ENCODE measurements around the gene FBXW7.

The FBXW7 gene

GRCh38 chr4:152281822-152282221 lies 254.1 kb downstream of the FBXW7 start:
- no peak for TF ChIP-seq EP300 (IDR thresholded peaks at IDR 0.05; ENCODE audit: borderline replicate concordance)
- TF ChIP-seq FOXM1 (IDR thresholded peaks at IDR 0.05; ENCODE audit: borderline replicate concordance, low read depth), result no peak
- no peak for TF ChIP-seq MAX (IDR thresholded peaks at IDR 0.05)
- TF ChIP-seq ZBTB7A (IDR thresholded peaks at IDR 0.05; ENCODE audit: low read depth), result no peak
- TF ChIP-seq TCF12 (IDR thresholded peaks at IDR 0.05; ENCODE audit: low read depth), result no peak
- no peak for TF ChIP-seq RAD21 (IDR thresholded peaks at IDR 0.05; ENCODE audit: low read depth)
- TF ChIP-seq REST (IDR thresholded peaks at IDR 0.05; ENCODE audit: low read depth), result no peak
- no peak for TF ChIP-seq TEAD4 (IDR thresholded peaks at IDR 0.05)
- TF ChIP-seq TAF1 (IDR thresholded peaks at IDR 0.05; ENCODE audit: low read depth), result no peak
- no peak for TF ChIP-seq USF1 (IDR thresholded peaks at IDR 0.05)
- no peak for TF ChIP-seq EGR1 (IDR thresholded peaks at IDR 0.05)
- no peak for TF ChIP-seq CREB1 (IDR thresholded peaks at IDR 0.05; ENCODE audit: low read depth)
- no peak for TF ChIP-seq YY1 (IDR thresholded peaks at IDR 0.05; ENCODE audit: low read depth)
- TF ChIP-seq NFIC (IDR thresholded peaks at IDR 0.05), result no peak

GRCh38 chr4:152281211-152281610 lies 254.7 kb downstream of the FBXW7 start:
- TF ChIP-seq ZBTB7A (IDR thresholded peaks at IDR 0.05; ENCODE audit: low read depth) (no peak), USF1 (IDR thresholded peaks at IDR 0.05) (no peak), FOXM1 (IDR thresholded peaks at IDR 0.05; ENCODE audit: borderline replicate concordance, low read depth) (no peak), MAX (IDR thresholded peaks at IDR 0.05) (no peak), TEAD4 (IDR thresholded peaks at IDR 0.05) (no peak), REST (IDR thresholded peaks at IDR 0.05; ENCODE audit: low read depth) (no peak), TAF1 (IDR thresholded peaks at IDR 0.05; ENCODE audit: low read depth) (no peak), CREB1 (IDR thresholded peaks at IDR 0.05; ENCODE audit: low read depth) (no peak), EGR1 (IDR thresholded peaks at IDR 0.05) (no peak), EP300 (IDR thresholded peaks at IDR 0.05; ENCODE audit: borderline replicate concordance) (no peak), RAD21 (IDR thresholded peaks at IDR 0.05; ENCODE audit: low read depth) (no peak), NFIC (IDR thresholded peaks at IDR 0.05) (no peak), YY1 (IDR thresholded peaks at IDR 0.05; ENCODE audit: low read depth) (no peak), TCF12 (IDR thresholded peaks at IDR 0.05; ENCODE audit: low read depth) (no peak), CEBPB (IDR thresholded peaks at IDR 0.05) (no peak)

- TF ChIP-seq CEBPB (IDR thresholded peaks at IDR 0.05) (no peak), USF1 (IDR thresholded peaks at IDR 0.05) (no peak), TAF1 (IDR thresholded peaks at IDR 0.05; ENCODE audit: low read depth) (no peak), RAD21 (IDR thresholded peaks at IDR 0.05; ENCODE audit: low read depth) (no peak), EGR1 (IDR thresholded peaks at IDR 0.05) (no peak), REST (IDR thresholded peaks at IDR 0.05; ENCODE audit: low read depth) (no peak), NFIC (IDR thresholded peaks at IDR 0.05) (no peak), TCF12 (IDR thresholded peaks at IDR 0.05; ENCODE audit: low read depth) (no peak), ZBTB7A (IDR thresholded peaks at IDR 0.05; ENCODE audit: low read depth) (no peak), MAX (IDR thresholded peaks at IDR 0.05) (no peak), CREB1 (IDR thresholded peaks at IDR 0.05; ENCODE audit: low read depth) (no peak), TEAD4 (IDR thresholded peaks at IDR 0.05) (no peak), YY1 (IDR thresholded peaks at IDR 0.05; ENCODE audit: low read depth) (no peak), FOXM1 (IDR thresholded peaks at IDR 0.05; ENCODE audit: borderline replicate concordance, low read depth) (no peak), EP300 (IDR thresholded peaks at IDR 0.05; ENCODE audit: borderline replicate concordance) (no peak)
Measured at GRCh38 chr4:152279234-152279566, 256.7 kb downstream of the FBXW7 start.
